Neural cell (in vitro differentiated cells): ENCODE measurements around the gene KIAA2012. TPM values are rescaled to one million over a fixed set of nuclear protein-coding genes. Genes with fewer than 3 reads are reported as not detected.

Experiments used
- H2AFZ ChIP-seq: fragments of 200-600, 300-800 bp; sonication (generic), shearing (Covaris generic); 2 replicates; pipeline ENCODE4 v1.6.0; 2014; ENCODE audit warnings: low read depth, mild to moderate bottlenecking, antibody characterized with exemption, low read length, moderate library complexity
- H3F3A ChIP-seq: fragments of 200-600 bp; shearing (Covaris generic); 2 replicates; pipeline ENCODE4 v1.6.1; 2016; ENCODE audit warnings: mild to moderate bottlenecking, moderate library complexity, mixed read lengths, antibody characterized with exemption, low read length; ENCODE audit not compliant: insufficient read depth, poor library complexity, severe bottlenecking
- H3K27ac ChIP-seq: fragments of 200-600, 300-800 bp; sonication (generic), shearing (Covaris generic); 2 replicates; pipeline ENCODE4 v1.5.1; 2014; ENCODE audit warnings: mild to moderate bottlenecking, low read length, moderate library complexity
- H3K27me3 ChIP-seq: fragments of 300-800, 200-600 bp; sonication (generic), shearing (Covaris generic); 2 replicates; pipeline ENCODE4 v1.6.0; 2014; ENCODE audit warnings: mild to moderate bottlenecking, low read depth, low read length, moderate library complexity; ENCODE audit not compliant: insufficient read depth
- H3K36me3 ChIP-seq: fragments of 300-800, 200-600 bp; sonication (generic), shearing (Covaris generic); 2 replicates; pipeline ENCODE4 v1.5.1; 2014; ENCODE audit warnings: mild to moderate bottlenecking, antibody characterized with exemption, low read length, moderate library complexity; ENCODE audit not compliant: insufficient read depth
- H3K4me2 ChIP-seq: fragments of 300-800, 200-600 bp; sonication (generic), shearing (Covaris generic); 2 replicates; pipeline ENCODE4 v1.6.0; 2014; ENCODE audit warnings: mild to moderate bottlenecking, low read length
- H3K4me3 ChIP-seq: fragments of 300-800, 200-600 bp; sonication (generic), shearing (Covaris generic); 2 replicates; pipeline ENCODE4 v1.5.1; 2014; ENCODE audit warnings: mild to moderate bottlenecking, low read length, moderate library complexity
- H3K79me2 ChIP-seq: fragments of 200-600 bp; shearing (Covaris generic); replicated peaks from 2 replicates; pipeline ENCODE4 v1.6.0; 2014; ENCODE audit warnings: mild to moderate bottlenecking, low read length, moderate library complexity; ENCODE audit not compliant: insufficient read depth
- H3K9ac ChIP-seq: fragments of 300-800, 200-600 bp; sonication (generic), shearing (Covaris generic); 2 replicates; pipeline ENCODE4 v1.6.1; 2016; ENCODE audit warnings: mild to moderate bottlenecking, low read length, mixed read lengths
- H3K9me2 ChIP-seq: fragments of 200-600 bp; shearing (Covaris generic); 2 replicates; pipeline ENCODE4 v1.6.1; 2016; ENCODE audit warnings: mild to moderate bottlenecking, low read length, mixed read lengths; ENCODE audit not compliant: insufficient read depth
- H3K9me3 ChIP-seq: fragments of 200-600, 300-800 bp; sonication (generic), shearing (Covaris generic); 2 replicates; pipeline ENCODE4 v1.6.1; 2016; ENCODE audit warnings: mild to moderate bottlenecking, mixed run types, low read length, moderate library complexity, mixed read lengths
- H4K20me1 ChIP-seq: fragments of 200-600 bp; shearing (Covaris generic); 2 replicates; pipeline ENCODE4 v1.6.1; 2016; ENCODE audit warnings: mild to moderate bottlenecking, mixed run types; ENCODE audit not compliant: insufficient read depth
- CTCF ChIP-seq: fragments of 450-650 bp; IDR thresholded peaks from 2 replicates; pipeline ENCODE4 v1.5.1; 2014; ENCODE audit warnings: antibody characterized with exemption, mild to moderate bottlenecking, moderate library complexity; ENCODE audit not compliant: poor library complexity, severe bottlenecking
- EP300 ChIP-seq: fragments of 450-650 bp; conservative IDR thresholded peaks from 2 replicates; pipeline ENCODE4 v1.6.1; 2014; ENCODE audit warnings: antibody characterized with exemption, mild to moderate bottlenecking, moderate library complexity; ENCODE audit not compliant: poor library complexity, severe bottlenecking
- EZH2 ChIP-seq: fragments of 200-600, 300-800 bp; shearing (Covaris generic), sonication (generic); IDR thresholded peaks from 2 replicates; pipeline ENCODE4 v1.6.1; 2014; ENCODE audit warnings: antibody characterized with exemption, low read length, borderline replicate concordance, mild to moderate bottlenecking; ENCODE audit not compliant: insufficient read depth, poor library complexity, severe bottlenecking
- POLR2AphosphoS5 ChIP-seq: IDR thresholded peaks from 2 replicates; pipeline ENCODE4 v1.6.1; 2012
- RAD21 ChIP-seq: fragments of 450-650 bp; conservative IDR thresholded peaks from 2 replicates; pipeline ENCODE4 v1.6.1; 2014; ENCODE audit warnings: antibody characterized with exemption, mild to moderate bottlenecking, moderate library complexity
- REST ChIP-seq: IDR thresholded peaks from 2 replicates; pipeline ENCODE4 v1.6.1; 2012; ENCODE audit warnings: borderline replicate concordance
- SMC3 ChIP-seq: fragments of 450-650 bp; conservative IDR thresholded peaks from 2 replicates; pipeline ENCODE4 v1.6.1; 2014; ENCODE audit warnings: antibody characterized with exemption, mild to moderate bottlenecking, moderate library complexity; ENCODE audit not compliant: poor library complexity
- TAF1 ChIP-seq: IDR thresholded peaks from 2 replicates; pipeline ENCODE4 v1.6.1; 2012; ENCODE audit warnings: low read depth
- polyA plus RNA-seq: library from polyadenylated mRNA; depleted of rRNA; stranded (reverse); fragments of >200 nt; gene quantifications from 2 replicates; pipeline ENCODE4 v1.2.3, GENCODE V29; 2014

KIAA2012 gene
- polyA plus RNA-seq, 1 donor from 2014 or later: not detected

GRCh38 chr2:202115479-202115971 lies 42.5 kb downstream of the KIAA2012 start:
- no peak overlapping the region for H3K4me2 ChIP-seq
- H3K9ac ChIP-seq: no peak overlapping the region
- no peaks in the 10 kb centered on the region for H4K20me1 ChIP-seq
- H2AFZ ChIP-seq: no peak overlapping the region
- no peaks in the 10 kb centered on the region for H3K36me3 ChIP-seq
- H3F3A ChIP-seq: no peaks in the 10 kb centered on the region
- no peak overlapping the region for H3K27ac ChIP-seq
- no peaks in the 10 kb centered on the region for H3K9me3 ChIP-seq
- TF ChIP-seq SMC3 (no peak), CTCF (no peak), POLR2AphosphoS5 (no peak), RAD21 (no peak), TAF1 (no peak)
- H3K79me2 ChIP-seq: no peaks in the 10 kb centered on the region
- H3K4me3 ChIP-seq: no peak overlapping the region
- H3K9me2 ChIP-seq: no peaks in the 10 kb centered on the region
- H3K27me3 ChIP-seq: no peaks in the 10 kb centered on the region

GRCh38 chr2:202116691-202117090 lies 43.6 kb downstream of the KIAA2012 start:
- no peaks in the 10 kb centered on the region for H3F3A ChIP-seq
- no peaks in the 10 kb centered on the region for H3K27me3 ChIP-seq
- no peaks in the 10 kb centered on the region for H3K9me2 ChIP-seq
- H3K9ac ChIP-seq: no peak overlapping the region
- no peaks in the 10 kb centered on the region for H4K20me1 ChIP-seq
- no peak overlapping the region for H3K4me3 ChIP-seq
- no peak overlapping the region for H3K4me2 ChIP-seq
- no peak for TF ChIP-seq RAD21
- TF ChIP-seq EZH2: no peak
- TF ChIP-seq TAF1: no peak
- no peak for TF ChIP-seq CTCF
- TF ChIP-seq REST: no peak
- no peak for TF ChIP-seq POLR2AphosphoS5
- TF ChIP-seq SMC3: no peak
- no peak for TF ChIP-seq EP300
- no peaks in the 10 kb centered on the region for H3K79me2 ChIP-seq
- no peak overlapping the region for H3K27ac ChIP-seq
- H3K36me3 ChIP-seq: no peaks in the 10 kb centered on the region
- H2AFZ ChIP-seq: no peak overlapping the region
- no peaks in the 10 kb centered on the region for H3K9me3 ChIP-seq
